Activated CD4-positive, CD25-positive, alpha-beta regulatory T cell treated with anti-CD3 and anti-CD28 coated beads, Interleukin-2, amount 50 U/mL, for 72 hours (primary cell): ENCODE measurements around the gene RAB11FIP4.
"Not testable (repeated sequence)": the region's sequence is repeated elsewhere in the genome, so short reads cannot be mapped to it uniquely, and the experiment has no call there.

Source experiments
- DNase-seq: peaks from one replicate; pipeline ENCODE4 v3.0.0; 2021

The RAB11FIP4 gene

GRCh38 chr17:31391496-31391949 lies at the start of gene RAB11FIP4:
RAB11FIP4 (plus strand) TSS chr17:31391675; CDS start chr17:31391853, 178 bp downstream.
- DNase-seq, result no peak

- DNase-seq, result not testable (repeated sequence)
Observed at GRCh38 chr17:31345191-31345747, 46.2 kb upstream of the RAB11FIP4 start.

GRCh38 chr17:31349454-31349853 lies 42.0 kb upstream of the RAB11FIP4 start:
- no peak for DNase-seq

- no peak for DNase-seq
Observed at GRCh38 chr17:31355935-31356334, 35.5 kb upstream of the RAB11FIP4 start.

GRCh38 chr17:31357091-31357490 lies 34.4 kb upstream of the RAB11FIP4 start:
- DNase-seq, result no peak

GRCh38 chr17:31357839-31358394 lies 33.6 kb upstream of the RAB11FIP4 start:
- no peak for DNase-seq

GRCh38 chr17:31364012-31364411 lies 27.5 kb upstream of the RAB11FIP4 start:
- DNase-seq, result no peak

- no peak for DNase-seq
Observed at GRCh38 chr17:31366088-31366487, 25.4 kb upstream of the RAB11FIP4 start.

- no peak for DNase-seq
Observed at GRCh38 chr17:31369266-31369665, 22.2 kb upstream of the RAB11FIP4 start.

- no peak for DNase-seq
Observed at GRCh38 chr17:31371511-31372097, 19.9 kb upstream of the RAB11FIP4 start.

GRCh38 chr17:31373150-31374093 lies 18.1 kb upstream of the RAB11FIP4 start:
- no peak for DNase-seq

GRCh38 chr17:31374094-31374447 lies 17.4 kb upstream of the RAB11FIP4 start:
- DNase-seq, result no peak

GRCh38 chr17:31374503-31374902 lies 17.0 kb upstream of the RAB11FIP4 start:
- DNase-seq, result no peak

- DNase-seq, result no peak
Observed at GRCh38 chr17:31378638-31379037, 12.8 kb upstream of the RAB11FIP4 start.

GRCh38 chr17:31379597-31380205 lies 11.8 kb upstream of the RAB11FIP4 start:
- no peak for DNase-seq

- DNase-seq, result no peak
Observed at GRCh38 chr17:31381165-31381668, 10.3 kb upstream of the RAB11FIP4 start.

- not testable (repeated sequence) for DNase-seq
Observed at GRCh38 chr17:31382668-31383275, 8.7 kb upstream of the RAB11FIP4 start.

- not testable (repeated sequence) for DNase-seq
Observed at GRCh38 chr17:31383488-31383887, 8.0 kb upstream of the RAB11FIP4 start.

GRCh38 chr17:31385428-31386285 lies 5.8 kb upstream of the RAB11FIP4 start:
- DNase-seq, result no peak

- no peak for DNase-seq
Observed at GRCh38 chr17:31386542-31387075, 4.9 kb upstream of the RAB11FIP4 start.

- no peak for DNase-seq
Observed at GRCh38 chr17:31387438-31387837, 4.0 kb upstream of the RAB11FIP4 start.
